ENCODE data around the gene OR5I1. TPM values are rescaled to one million over a fixed set of nuclear protein-coding genes. Genes with fewer than 3 reads are reported as not detected.

The OR5I1 gene
- total and polyA plus RNA-seq, 2 of the 4 experiments (the other 2 are of a cell fraction): not detected

DNA sequence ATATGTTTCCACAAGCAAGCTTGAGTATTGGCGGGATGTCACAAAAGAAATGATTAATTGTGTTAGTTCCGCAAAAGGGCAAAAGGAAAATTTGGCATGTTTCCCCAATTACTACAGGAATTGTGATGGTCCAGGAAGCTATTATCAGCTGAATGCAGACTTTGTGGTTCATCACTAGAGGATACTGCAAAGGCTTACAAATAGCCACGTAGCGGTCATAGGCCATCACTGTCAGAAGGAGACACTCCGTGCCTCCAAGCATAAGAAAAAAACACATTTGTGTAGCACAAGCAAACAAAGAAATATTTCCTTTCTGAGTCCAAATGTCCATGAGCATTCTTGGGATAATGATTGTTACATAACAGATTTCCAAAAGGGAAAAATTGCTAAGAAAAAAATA is 31.7 kb upstream of the OR5I1 start:
- Histone ChIP-seq H3K14ac (replicated peaks; ENCODE audit: low read depth, low read length) (no peak overlapping the region), H3K27ac (ENCODE audit: insufficient read depth, low read length) (no peak overlapping the region), H2BK20ac (ENCODE audit: low read depth, low read length) (no peak overlapping the region), H4K8ac (ENCODE audit: low read depth in 2 of 2, low read length in 2 of 2) (no peak overlapping the region), H3K4me1 (ENCODE audit: control insufficient read depth, insufficient read depth, low read length) (no peaks in the 10 kb centered on the region), H2BK120ac (ENCODE audit: low read depth, low read length) (no peak overlapping the region), H3K36me3 (ENCODE audit: control insufficient read depth, insufficient read depth, low read length) (no peaks in the 10 kb centered on the region), H2AFZ (replicated peaks; ENCODE audit: low read length, poor library complexity) (no peak overlapping the region), H3K4me3 (ENCODE audit: insufficient read depth, low read depth, low read length) (no peak overlapping the region), H2AK5ac (ENCODE audit: low read depth, low read length) (no peak overlapping the region), H3K9ac (ENCODE audit: low read depth, low read length) (no peak overlapping the region), H2BK15ac (ENCODE audit: low read depth, low read length) (no peak overlapping the region), H3K79me1 (ENCODE audit: low read depth in 1 of 2, low read length in 2 of 2) (no peaks in the 10 kb centered on the region), H3K18ac (ENCODE audit: low read depth, low read length) (no peak overlapping the region), H3K27me3 (ENCODE audit: control insufficient read depth, insufficient read depth, low read length) (no peaks in the 10 kb centered on the region), H4K91ac (ENCODE audit: insufficient read depth, low read depth, low read length) (no peak overlapping the region), H3K4ac (ENCODE audit: low read depth, low read length) (no peak overlapping the region), H3K23ac (ENCODE audit: low read depth, low read length) (no peak overlapping the region), H3K9me1 (ENCODE audit: insufficient read depth, low read length) (no peaks in the 10 kb centered on the region), H2AK9ac (replicated peaks; ENCODE audit: low read depth, low read length, poor library complexity) (no peak overlapping the region), H4K20me1 (ENCODE audit: insufficient read depth, low read length) (no peaks in the 10 kb centered on the region), H2BK5ac (ENCODE audit: low read depth, low read length, poor library complexity, severe bottlenecking) (no peak overlapping the region), H3K9me3 (ENCODE audit: control insufficient read depth, insufficient read depth, low read length) (peaks cover 5% of the 10 kb centered on the region; the same call in 1 of the 2 replicates), H3K4me2 (ENCODE audit: low read depth, low read length) (no peak overlapping the region), H3K56ac (ENCODE audit: extremely low read depth, insufficient read depth, low read length) (no peak overlapping the region), H4K5ac (ENCODE audit: low read depth, low read length) (no peak overlapping the region)
- in situ Hi-C loops (cut with MboI; ENCODE audit: low sequenced_read_pairs) (no loop called here), intact Hi-C loops (cut with micrococcal nuclease) (no loop called here), dilution Hi-C loops (cut with HindIII; ENCODE audit: low sequenced_read_pairs, unreplicated experiment) (no loop called here)
- ChIA-PET CTCF (no interaction called here), POLR2A (ENCODE audit: unreplicated experiment) (no interaction called here)
- DNase-seq: no peak
- no CpG with 5 or more reads among the region's 5 CpGs for WGBS, 2 experiments (ENCODE audit: extremely low coverage in 2 of 2, insufficient read length in 1 of 2)
- no peak for ATAC-seq (ENCODE audit: low read depth)
- no TSS peak for BruUV-seq (replicated peaks)
- no peak for TF ChIP-seq MAFK (IDR thresholded peaks at IDR 0.05; ENCODE audit: low read depth, low read length)
- no peak for TF ChIP-seq BHLHE40 (IDR thresholded peaks at IDR 0.05; ENCODE audit: low read depth, low read length)
- no peak for TF ChIP-seq RCOR1 (IDR thresholded peaks at IDR 0.05; ENCODE audit: insufficient replicate concordance, low read length)
- TF ChIP-seq, protein P1, sequence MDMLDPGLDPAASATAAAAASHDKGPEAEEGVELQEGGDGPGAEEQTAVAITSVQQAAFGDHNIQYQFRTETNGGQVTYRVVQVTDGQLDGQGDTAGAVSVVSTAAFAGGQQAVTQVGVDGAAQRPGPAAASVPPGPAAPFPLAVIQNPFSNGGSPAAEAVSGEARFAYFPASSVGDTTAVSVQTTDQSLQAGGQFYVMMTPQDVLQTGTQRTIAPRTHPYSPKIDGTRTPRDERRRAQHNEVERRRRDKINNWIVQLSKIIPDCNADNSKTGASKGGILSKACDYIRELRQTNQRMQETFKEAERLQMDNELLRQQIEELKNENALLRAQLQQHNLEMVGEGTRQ (IDR thresholded peaks at IDR 0.05; ENCODE audit: low read depth, low read length): no peak
- TF ChIP-seq NFE2L2 (IDR thresholded peaks at IDR 0.05; ENCODE audit: low read depth, low read length): no peak
